Adrenal gland (tissue), 5 donors: ENCODE data around the gene ADCY2.

Experiments
- POLR2A ChIP-seq, 2 donors: fragments of 450-650 bp; IDR thresholded peaks; one replicate each; pipeline ENCODE4 v1.6.1; 2017; ENCODE audit warnings: antibody characterized with exemption in 2 of 2, mild to moderate bottlenecking in 2 of 2, moderate library complexity in 1 of 2
- TF ChIP-seq, protein P1 (sequence below), 6 experiments: fragments of 450-650 bp in 4 of 6; fragments of 200-600 bp in 2 of 6; sonication (generic) in 1 of 6; IDR thresholded peaks; 1 replicate in 5 of 6; 2 replicates in 1 of 6; pipeline versions ENCODE4 v1.5.1 to v1.8.0; 2016 to 2021; ENCODE audit warnings: antibody characterized with exemption in 6 of 6, mild to moderate bottlenecking in 2 of 6, moderate library complexity in 1 of 6
- donor health status: DM: no; HTN: no; CAD: no.

DNA sequence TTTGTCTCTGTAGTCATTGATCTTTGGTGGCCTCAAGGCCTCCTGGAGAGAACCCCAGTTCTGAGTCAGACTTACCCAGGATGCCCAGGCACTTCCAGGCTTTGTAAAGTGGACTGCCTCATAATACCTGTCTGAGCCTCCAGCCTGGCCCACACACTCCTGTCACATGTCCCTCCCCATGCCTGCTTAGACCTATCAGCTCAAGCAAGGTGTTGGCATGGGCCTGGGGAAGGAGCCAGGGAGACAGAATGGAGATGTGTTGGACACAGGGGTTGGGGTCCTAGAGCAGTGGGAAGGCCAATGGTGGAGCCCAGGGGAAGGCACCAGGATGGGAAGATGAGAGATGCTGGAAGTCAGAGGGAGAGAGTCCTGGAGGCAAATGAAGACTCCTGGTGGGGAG, 318.8 kb downstream of the ADCY2 start:
- TF ChIP-seq, protein P1, sequence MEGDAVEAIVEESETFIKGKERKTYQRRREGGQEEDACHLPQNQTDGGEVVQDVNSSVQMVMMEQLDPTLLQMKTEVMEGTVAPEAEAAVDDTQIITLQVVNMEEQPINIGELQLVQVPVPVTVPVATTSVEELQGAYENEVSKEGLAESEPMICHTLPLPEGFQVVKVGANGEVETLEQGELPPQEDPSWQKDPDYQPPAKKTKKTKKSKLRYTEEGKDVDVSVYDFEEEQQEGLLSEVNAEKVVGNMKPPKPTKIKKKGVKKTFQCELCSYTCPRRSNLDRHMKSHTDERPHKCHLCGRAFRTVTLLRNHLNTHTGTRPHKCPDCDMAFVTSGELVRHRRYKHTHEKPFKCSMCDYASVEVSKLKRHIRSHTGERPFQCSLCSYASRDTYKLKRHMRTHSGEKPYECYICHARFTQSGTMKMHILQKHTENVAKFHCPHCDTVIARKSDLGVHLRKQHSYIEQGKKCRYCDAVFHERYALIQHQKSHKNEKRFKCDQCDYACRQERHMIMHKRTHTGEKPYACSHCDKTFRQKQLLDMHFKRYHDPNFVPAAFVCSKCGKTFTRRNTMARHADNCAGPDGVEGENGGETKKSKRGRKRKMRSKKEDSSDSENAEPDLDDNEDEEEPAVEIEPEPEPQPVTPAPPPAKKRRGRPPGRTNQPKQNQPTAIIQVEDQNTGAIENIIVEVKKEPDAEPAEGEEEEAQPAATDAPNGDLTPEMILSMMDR (IDR thresholded peaks at IDR 0.05) = no peak
- TF ChIP-seq POLR2A (IDR thresholded peaks at IDR 0.05) = no peak
